Left ventricle myocardium superior (tissue), 1 donor: Measurements from ENCODE around the gene SASH3. TPM values are rescaled to one million over a fixed set of nuclear protein-coding genes. Genes with fewer than 3 reads are reported as not detected.

Source experiments
- ATAC-seq: fragments of 200-7000 bp; cut with Tn5 transposase; one replicate; pipeline ENCODE4 v1.9.1; 2020; ENCODE audit warnings: mild to moderate bottlenecking, moderate library complexity
- DNase-seq: peaks from one replicate; pipeline ENCODE4 v3.0.0-alpha.2; 2020
- intact Hi-C: fragments of 100-400 bp; cut with micrococcal nuclease; formaldehyde crosslinking; loops from one replicate; pipeline ENCODE4 v1.11.0; 2022
- total RNA-seq: library from RNA; stranded (reverse); fragmentation: NEBNext Ultra II Directional; extraction: Animal tissue kit (Norgen Biotek cat#: 25700); gene quantifications from one replicate; pipeline ENCODE4 v1.2.1, GENCODE V29; 2021
- donor health status: DM: no; HTN: yes; CAD: no; lungs with severe emphysema.

SASH3 gene
- total RNA-seq, 1 donor from 2014 or later = 1.8 TPM

DNA sequence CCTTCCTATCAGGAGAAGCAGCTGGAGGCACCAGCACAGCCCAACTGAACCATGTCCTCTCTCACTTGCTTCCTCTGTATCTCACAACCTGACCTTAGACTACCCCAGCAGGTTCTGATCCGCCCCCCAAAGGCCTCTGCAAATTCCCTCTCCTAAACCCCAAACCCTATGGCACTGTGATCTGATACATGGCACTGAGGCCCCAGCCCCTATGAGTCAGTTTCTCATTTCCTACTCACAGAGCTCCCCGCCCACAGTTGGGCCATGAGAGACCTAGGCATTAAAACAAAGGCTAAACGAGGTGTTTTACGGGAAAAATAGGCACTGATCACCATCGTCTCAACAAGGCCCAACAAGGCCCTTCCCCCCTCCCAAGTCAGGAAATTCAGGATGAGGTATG, 19.1 kb downstream of the SASH3 start:
- intact Hi-C loops = no loop called here
- DNase-seq (no peak), ATAC-seq (no peak)

DNA sequence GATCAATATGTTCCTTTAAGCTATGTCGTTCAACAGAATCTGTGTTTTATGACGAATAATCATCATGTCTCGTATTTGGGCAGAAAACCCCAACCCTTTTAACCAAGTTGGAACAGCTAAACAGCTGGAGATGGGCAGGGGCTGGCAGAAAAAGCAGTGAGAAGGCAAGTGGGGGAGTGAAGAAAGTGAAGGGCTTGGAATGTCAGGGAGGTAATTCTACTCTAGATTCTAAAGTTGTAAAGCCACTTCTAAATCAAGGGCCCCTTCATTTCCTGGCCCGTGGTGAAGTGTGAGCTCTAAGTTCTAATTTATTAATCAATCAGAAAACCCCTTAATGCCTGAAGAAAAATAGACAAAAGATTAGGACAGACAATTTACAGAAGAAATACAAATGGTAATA, 20.4 kb downstream of the SASH3 start:
- intact Hi-C loops = no loop called here
- ATAC-seq (no peak), DNase-seq (no peak)

DNA sequence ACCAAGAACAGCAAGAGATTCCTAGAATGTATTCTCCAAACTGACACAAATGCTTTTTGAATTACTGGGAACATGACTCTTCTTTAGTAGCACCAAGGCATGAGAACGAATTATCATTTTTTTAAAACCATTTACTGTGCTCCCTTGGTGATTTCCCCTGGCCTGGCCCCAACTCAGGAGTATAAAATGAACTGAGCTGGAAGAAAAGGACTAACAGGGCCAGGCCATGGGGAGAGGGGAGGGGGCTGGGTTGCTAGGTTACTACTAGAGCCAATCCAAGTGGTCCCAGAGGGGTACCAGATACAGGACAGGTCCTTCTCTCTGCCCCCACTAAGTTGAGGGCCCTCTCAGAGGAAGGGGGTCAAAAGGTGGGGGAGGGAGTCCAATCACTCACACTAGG, 23.1 kb downstream of the SASH3 start:
- DNase-seq = no peak
- ATAC-seq = no peak
- intact Hi-C loops = no loop called here

DNA sequence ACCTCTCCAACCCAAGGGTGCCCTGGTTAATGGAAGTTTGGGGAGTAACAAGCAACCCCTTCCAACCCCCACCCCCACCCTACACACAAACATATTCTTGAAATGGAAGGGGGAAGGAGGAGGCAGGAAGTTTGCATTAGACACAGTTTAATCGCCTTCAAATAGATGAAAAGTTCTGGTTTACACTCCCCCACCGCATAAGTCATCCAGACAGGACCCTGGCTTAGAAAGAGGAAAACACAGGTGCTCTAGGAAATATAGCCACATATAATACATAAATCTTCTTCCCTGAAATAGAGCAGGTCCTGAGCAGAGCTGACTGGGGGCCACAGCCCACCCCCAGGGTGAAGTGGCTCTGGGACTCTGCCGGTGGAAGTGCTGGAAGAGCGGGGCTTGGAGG, 25.1 kb downstream of the SASH3 start:
- DNase-seq (no peak), ATAC-seq (no peak)
- intact Hi-C loops = no loop called here

DNA sequence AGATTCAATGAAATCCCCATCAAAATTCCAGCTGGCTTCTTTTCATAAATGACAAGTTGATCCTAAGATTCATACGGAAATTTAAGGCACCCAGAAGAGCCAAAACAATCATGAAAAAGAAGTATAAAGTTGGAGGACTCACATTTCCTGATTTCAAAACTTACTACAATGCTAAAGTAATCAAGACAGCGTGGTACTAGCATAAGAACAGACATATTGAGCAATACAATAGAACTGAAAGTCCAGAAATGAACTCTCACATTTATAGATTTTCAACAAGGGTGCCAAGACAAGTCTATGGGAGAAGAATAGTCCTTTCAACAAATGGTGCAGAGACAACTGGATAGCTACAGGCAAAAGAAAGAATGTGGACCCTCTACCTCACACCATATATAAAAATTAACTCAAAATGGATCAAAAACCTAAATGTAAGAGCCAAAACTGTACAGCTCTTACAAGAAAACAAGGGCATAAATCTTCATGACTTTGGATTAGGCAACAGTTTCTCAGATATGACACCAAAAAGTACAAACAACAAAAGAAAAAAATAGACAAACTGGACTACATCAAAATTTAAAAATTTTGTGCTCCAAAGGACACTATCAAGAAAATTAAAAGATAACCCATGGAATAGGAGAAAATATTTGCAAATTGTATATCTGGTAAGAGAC, 28.5 kb downstream of the SASH3 start:
- DNase-seq (no peak), ATAC-seq (no peak)
- intact Hi-C loops = no loop called here

DNA sequence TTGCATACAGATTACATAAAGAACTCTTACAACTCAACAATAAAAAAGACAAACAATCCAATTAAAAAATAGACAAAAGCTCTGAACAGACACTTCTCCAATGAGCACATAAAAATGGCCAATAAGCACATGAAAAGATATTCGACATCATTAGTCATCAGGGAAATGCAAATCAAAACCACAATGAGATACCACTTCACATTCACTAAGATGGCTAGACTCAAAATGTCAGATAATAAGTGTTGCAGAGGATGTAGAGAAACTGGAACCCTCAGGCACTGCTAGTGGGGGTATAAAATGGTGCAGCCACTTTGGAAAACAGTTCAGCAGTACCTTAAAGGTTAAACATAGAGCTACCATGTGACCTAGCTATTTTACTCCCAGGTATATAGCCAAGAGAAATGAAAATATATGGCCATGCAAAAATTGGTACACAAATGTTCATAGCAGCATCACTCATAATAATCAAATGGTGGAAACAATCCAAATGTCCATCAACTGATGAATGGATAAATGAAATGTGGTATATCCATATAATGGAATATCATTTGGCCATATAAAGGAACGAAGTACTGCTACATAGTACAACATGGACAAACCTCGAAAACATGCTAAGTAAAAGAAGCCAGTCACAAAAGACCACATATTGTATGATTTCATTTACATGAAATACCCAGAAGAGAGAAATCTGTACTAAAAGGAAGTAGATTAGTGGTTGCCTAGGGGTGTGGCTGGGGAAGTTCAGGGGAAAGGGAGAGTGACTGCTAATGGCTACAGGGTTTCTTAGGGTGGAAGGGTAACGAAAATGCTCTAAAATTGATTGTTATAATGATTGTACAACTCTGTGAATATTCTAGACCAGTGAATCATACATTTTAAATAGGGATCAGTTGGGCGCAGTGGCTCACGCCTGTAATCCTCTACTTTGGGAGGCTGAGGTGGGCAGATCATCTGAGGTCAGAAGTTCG, 29.4 kb downstream of the SASH3 start:
- intact Hi-C loops = no loop called here
- ATAC-seq = no peak
- no peak for DNase-seq

DNA sequence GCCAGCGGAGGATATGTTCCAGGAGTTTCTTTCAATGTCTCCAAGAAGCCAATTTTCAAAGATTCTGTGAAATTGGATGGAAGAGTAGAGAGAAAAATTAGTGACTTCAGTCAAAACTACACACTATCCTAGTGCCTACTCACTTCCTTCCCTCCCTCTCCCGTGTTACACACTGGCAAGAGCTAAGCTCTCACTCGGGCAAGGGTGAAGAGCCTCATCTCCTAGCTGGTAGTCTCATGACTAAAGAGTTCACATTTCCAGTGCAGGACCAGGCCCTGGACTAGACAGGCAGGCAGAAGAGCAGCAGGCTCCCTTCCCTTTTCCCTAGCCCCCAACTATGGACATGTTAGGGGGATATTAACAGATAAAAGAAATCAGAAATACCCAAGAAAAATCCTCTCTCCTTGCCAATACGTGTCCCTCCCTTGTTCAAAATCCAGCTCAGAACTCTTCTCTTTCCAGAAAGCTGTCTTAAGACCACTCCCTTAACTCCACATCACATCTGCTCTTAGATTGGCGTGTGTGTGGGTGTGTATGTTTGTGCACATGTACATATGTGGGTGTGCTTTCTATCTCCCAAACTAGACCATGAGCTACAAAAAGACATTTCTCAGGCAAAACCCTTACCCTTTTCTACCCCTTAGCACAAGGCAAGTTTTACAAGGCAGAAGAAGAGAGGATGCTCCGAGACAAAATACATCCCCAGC, 34.1 kb downstream of the SASH3 start:
- intact Hi-C loops = no loop called here
- DNase-seq = no peak
- ATAC-seq = no peak

- ATAC-seq (no peak), DNase-seq (no peak)
- intact Hi-C loops = no loop called here
Observed at GRCh38 chrX:129818123-129818522, 38.4 kb downstream of the SASH3 start.

GRCh38 chrX:129823115-129823514, 43.4 kb downstream of the SASH3 start:
- intact Hi-C loops = no loop called here
- ATAC-seq (peak; percentile 40), DNase-seq (no peak)

DNA sequence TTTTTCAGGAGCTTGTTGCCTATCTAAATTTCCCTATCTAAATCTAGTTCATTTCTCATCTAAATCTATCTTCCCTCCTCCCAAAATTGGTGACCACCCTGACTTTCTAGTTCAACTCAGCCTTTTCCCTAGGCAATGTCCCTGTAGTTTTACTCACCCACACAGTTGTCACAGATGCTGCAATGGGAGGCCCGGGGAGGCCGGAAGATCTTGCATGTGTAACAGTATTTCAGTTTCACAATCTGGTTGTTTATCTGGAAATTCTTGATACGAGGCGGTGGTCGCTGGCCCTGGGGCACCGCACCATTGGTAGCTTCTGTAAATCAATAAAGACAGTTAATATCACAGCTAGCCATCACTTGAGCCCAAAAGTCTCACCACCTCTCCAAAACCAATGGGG, 43.8 kb downstream of the SASH3 start:
- no peak for DNase-seq
- intact Hi-C loops = no loop called here
- ATAC-seq = no peak

GRCh38 chrX:129824620-129825019, 44.9 kb downstream of the SASH3 start:
- intact Hi-C loops = no loop called here
- ATAC-seq = no peak
- DNase-seq = no peak

DNA sequence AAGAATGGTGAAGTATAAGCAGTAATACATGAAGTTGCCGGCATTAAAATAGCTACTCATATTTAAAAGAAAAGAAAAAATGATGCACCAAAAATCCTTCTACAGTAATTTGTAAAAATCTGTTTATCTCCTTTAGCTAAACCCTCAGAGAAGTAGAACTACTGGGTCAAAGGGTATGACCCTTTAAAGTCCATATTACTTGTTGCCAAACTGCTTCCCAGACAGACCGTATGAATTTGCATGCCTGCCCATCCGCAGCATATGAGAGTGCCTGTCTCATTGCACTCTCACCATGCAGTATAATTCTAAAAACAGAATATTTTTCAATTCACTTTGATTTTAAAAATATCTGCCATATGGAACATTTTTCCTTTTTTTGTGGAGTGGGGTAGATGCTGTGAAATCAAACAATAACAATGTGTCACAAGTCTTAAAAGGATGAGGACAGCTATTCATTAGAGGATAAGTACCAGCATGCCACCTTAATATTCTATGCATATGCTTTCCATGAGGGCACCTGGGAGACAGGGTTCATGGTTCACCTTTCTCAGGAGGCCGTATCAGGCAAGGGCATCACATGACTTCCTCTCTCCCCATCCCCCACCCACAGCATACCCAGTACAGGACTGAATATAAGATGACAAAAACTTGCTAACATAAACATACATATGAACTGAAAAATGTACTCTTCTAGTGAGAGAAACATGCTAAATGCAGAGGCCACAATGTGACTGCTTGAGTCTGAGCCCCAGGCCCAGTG, 46.2 kb downstream of the SASH3 start:
- intact Hi-C loops = no loop called here
- ATAC-seq (no peak), DNase-seq (no peak)

GRCh38 chrX:129830494-129830893, 50.7 kb downstream of the SASH3 start:
- DNase-seq (no peak), ATAC-seq (no peak)
- intact Hi-C loops = no loop called here

GRCh38 chrX:129831091-129831885, 51.5 kb downstream of the SASH3 start:
- intact Hi-C loops = no loop called here
- ATAC-seq = peak; percentile 74
- peak; percentile 42 for DNase-seq

GRCh38 chrX:129833153-129833990, 53.6 kb downstream of the SASH3 start:
- DNase-seq = no peak
- ATAC-seq = peak; percentile 59
- intact Hi-C loops = no loop called here

- ATAC-seq = no peak
- intact Hi-C loops = no loop called here
- DNase-seq = no peak
Observed at GRCh38 chrX:129836827-129837226, 57.1 kb downstream of the SASH3 start.

DNA sequence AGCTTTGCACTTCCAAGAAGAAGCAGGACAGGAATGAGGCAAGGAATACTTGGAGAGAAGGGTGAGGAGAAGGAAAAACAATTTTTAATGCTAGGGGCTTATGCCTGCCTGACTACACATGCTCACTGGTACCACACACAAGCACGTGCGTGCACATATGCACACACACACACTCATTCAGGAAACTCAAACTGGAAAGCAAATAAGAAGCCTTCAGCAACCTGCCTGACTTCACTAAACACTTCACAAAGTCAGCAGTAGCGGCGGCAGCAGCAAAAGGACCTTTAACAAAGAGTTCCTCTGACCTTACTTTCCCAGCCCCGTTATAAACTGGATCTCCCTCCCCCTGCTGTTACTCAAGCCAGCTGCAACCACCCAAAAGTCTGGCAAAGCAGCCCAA, 60.6 kb downstream of the SASH3 start:
- no peak for ATAC-seq
- intact Hi-C loops = no loop called here
- DNase-seq = no peak
